Astrocyte (in vitro differentiated cells and primary cell): Measurements from ENCODE around the gene UCHL5. TPM values are rescaled to one million over a fixed set of nuclear protein-coding genes. Genes with fewer than 3 reads are reported as not detected.
"Not testable (repeated sequence)": the region's sequence is repeated elsewhere in the genome, so short reads cannot be mapped to it uniquely, and the experiment has no call there.

Source experiments
- DNase-seq: peaks from one replicate; pipeline ENCODE4 v3.0.0-alpha.2; 2010; ENCODE audit warnings: low read depth
- FAIRE-seq: peaks from 2 replicates; lab custom pipeline; 2011; peaks lifted over from hg19 to GRCh38; lab: Jason Lieb, UNC
- H2AFZ ChIP-seq: 2 replicates; pipeline ENCODE4 v1.6.0; 2012; ENCODE audit warnings: low read depth, low read length, inconsistent platforms
- H3K27ac ChIP-seq: 2 replicates; pipeline ENCODE4 v1.5.1; 2011; ENCODE audit warnings: low read depth, low read length, inconsistent platforms
- H3K27me3 ChIP-seq: 2 replicates; pipeline ENCODE4 v1.6.0; 2011; ENCODE audit warnings: low read length, inconsistent platforms; ENCODE audit not compliant: insufficient read depth
- H3K36me3 ChIP-seq: 2 replicates; pipeline ENCODE4 v1.5.1; 2011; ENCODE audit warnings: low read length, inconsistent platforms; ENCODE audit not compliant: insufficient read depth
- H3K4me1 ChIP-seq: 2 replicates; pipeline ENCODE4 v1.5.1; 2011; ENCODE audit warnings: low read length, inconsistent platforms; ENCODE audit not compliant: insufficient read depth
- H3K4me2 ChIP-seq: 2 replicates; pipeline ENCODE4 v1.6.0; 2012; ENCODE audit warnings: low read length, inconsistent platforms
- H3K4me3 ChIP-seq: 2 replicates; pipeline ENCODE4 v1.5.1; 2011; ENCODE audit warnings: low read depth, mild to moderate bottlenecking, low read length, inconsistent platforms; ENCODE audit not compliant: insufficient read depth
- H3K79me2 ChIP-seq: 2 replicates; pipeline ENCODE4 v1.6.0; 2012; ENCODE audit warnings: mild to moderate bottlenecking, low read length, inconsistent platforms; ENCODE audit not compliant: insufficient read depth
- H3K9ac ChIP-seq: 2 replicates; pipeline ENCODE4 v1.6.0; 2012; ENCODE audit warnings: mild to moderate bottlenecking, low read length, inconsistent platforms
- H3K9me3 ChIP-seq: 2 replicates; pipeline ENCODE4 v1.5.1; 2012; ENCODE audit warnings: low read depth, mild to moderate bottlenecking, low read length, inconsistent platforms; ENCODE audit not compliant: insufficient read depth
- H4K20me1 ChIP-seq: 2 replicates; pipeline ENCODE4 v1.6.0; 2012; ENCODE audit warnings: low read length, inconsistent platforms; ENCODE audit not compliant: insufficient read depth
- H3K27ac Mint-ChIP-seq: one replicate; pipeline ENCODE4 v1.8.0; 2021; ENCODE audit warnings: mild to moderate bottlenecking, mixed read lengths; ENCODE audit not compliant: unreplicated experiment
- H3K27me3 Mint-ChIP-seq: one replicate; pipeline ENCODE4 v1.8.0; 2021; ENCODE audit warnings: low read depth, mixed read lengths; ENCODE audit not compliant: unreplicated experiment
- H3K36me3 Mint-ChIP-seq: one replicate; pipeline ENCODE4 v1.8.0; 2021; ENCODE audit warnings: low read depth, mixed read lengths; ENCODE audit not compliant: unreplicated experiment
- H3K4me1 Mint-ChIP-seq: one replicate; pipeline ENCODE4 v1.8.0; 2021; ENCODE audit warnings: low read depth, mixed read lengths; ENCODE audit not compliant: unreplicated experiment
- H3K4me3 Mint-ChIP-seq: one replicate; pipeline ENCODE4 v1.8.0; 2021; ENCODE audit warnings: mild to moderate bottlenecking, moderate library complexity, mixed read lengths; ENCODE audit not compliant: unreplicated experiment
- H3K9me3 Mint-ChIP-seq: one replicate; pipeline ENCODE4 v1.8.0; 2021; ENCODE audit warnings: mild to moderate bottlenecking, mixed read lengths; ENCODE audit not compliant: unreplicated experiment
- EZH2 ChIP-seq: IDR thresholded peaks from 2 replicates; pipeline ENCODE4 v1.6.1; 2012; ENCODE audit warnings: mild to moderate bottlenecking, low read length, inconsistent platforms; ENCODE audit not compliant: insufficient read depth
- total RNA-seq: library from RNA; stranded (reverse); gene quantifications from 2 replicates; pipeline ENCODE4 v1.2.1, GENCODE V29; 2021
- TF ChIP-seq, protein P1 (sequence below): IDR thresholded peaks from 2 replicates; pipeline ENCODE4 v1.5.1; 2011; ENCODE audit warnings: low read depth, mild to moderate bottlenecking, inconsistent platforms, low read length, moderate library complexity; ENCODE audit not compliant: insufficient read depth

Gene UCHL5
- total RNA-seq, 1 donor from 2014 or later = 33.3 TPM

DNA sequence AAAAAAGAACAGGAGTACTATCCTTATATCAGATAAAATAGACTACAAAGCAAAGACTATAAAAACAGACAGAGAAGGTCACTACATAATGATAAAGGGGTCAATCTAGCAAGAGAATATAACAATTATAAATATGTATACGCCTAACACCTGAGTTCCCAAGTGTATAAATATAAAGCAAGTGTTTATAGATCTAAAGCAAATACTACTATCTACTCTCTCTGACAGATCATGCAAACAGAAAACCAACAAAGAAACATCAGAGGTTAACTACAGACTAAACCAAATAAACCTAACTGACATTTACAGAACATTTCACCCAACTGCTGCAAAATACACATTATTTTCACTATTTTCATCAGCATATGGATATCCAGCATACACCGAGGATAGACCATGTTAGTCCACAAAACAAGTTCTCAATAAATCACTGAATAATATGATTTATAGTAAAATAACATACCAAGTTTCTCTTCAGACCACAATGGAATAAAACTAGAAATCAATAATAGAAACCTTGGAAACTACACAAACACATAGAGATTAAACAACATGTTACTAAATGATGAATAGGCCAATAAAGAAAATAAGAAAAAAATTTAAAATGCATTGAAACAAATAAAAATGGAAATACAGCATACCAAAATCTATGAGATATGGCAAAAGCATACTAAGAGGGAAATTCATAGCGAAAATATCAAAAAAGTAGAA, 22.7 kb downstream of the UCHL5 start:
- no peaks in the 10 kb centered on the region for H3K4me1 ChIP-seq
- DNase-seq = no peak
- no peak overlapping the region for H3K27ac ChIP-seq
- no peaks in the 10 kb centered on the region for H3K27me3 Mint-ChIP-seq
- H3K36me3 Mint-ChIP-seq = peaks cover 8% of the 10 kb centered on the region
- H3K36me3 ChIP-seq = no peaks in the 10 kb centered on the region
- H3K4me2 ChIP-seq = no peak overlapping the region
- FAIRE-seq = no peak
- no peak overlapping the region for H2AFZ ChIP-seq
- no peak overlapping the region for H3K9ac ChIP-seq
- no peak for TF ChIP-seq EZH2
- TF ChIP-seq, protein P1, sequence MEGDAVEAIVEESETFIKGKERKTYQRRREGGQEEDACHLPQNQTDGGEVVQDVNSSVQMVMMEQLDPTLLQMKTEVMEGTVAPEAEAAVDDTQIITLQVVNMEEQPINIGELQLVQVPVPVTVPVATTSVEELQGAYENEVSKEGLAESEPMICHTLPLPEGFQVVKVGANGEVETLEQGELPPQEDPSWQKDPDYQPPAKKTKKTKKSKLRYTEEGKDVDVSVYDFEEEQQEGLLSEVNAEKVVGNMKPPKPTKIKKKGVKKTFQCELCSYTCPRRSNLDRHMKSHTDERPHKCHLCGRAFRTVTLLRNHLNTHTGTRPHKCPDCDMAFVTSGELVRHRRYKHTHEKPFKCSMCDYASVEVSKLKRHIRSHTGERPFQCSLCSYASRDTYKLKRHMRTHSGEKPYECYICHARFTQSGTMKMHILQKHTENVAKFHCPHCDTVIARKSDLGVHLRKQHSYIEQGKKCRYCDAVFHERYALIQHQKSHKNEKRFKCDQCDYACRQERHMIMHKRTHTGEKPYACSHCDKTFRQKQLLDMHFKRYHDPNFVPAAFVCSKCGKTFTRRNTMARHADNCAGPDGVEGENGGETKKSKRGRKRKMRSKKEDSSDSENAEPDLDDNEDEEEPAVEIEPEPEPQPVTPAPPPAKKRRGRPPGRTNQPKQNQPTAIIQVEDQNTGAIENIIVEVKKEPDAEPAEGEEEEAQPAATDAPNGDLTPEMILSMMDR = no peak
- no peaks in the 10 kb centered on the region for H3K27me3 ChIP-seq
- no peaks in the 10 kb centered on the region for H3K4me1 Mint-ChIP-seq
- no peaks in the 10 kb centered on the region for H3K9me3 Mint-ChIP-seq
- H3K79me2 ChIP-seq = peaks cover 62% of the 10 kb centered on the region
- no peaks in the 10 kb centered on the region for H3K9me3 ChIP-seq
- peaks cover 4% of the 10 kb centered on the region for H4K20me1 ChIP-seq
- H3K27ac Mint-ChIP-seq = no peak overlapping the region
- no peak overlapping the region for H3K4me3 Mint-ChIP-seq
- no peak overlapping the region for H3K4me3 ChIP-seq

DNA sequence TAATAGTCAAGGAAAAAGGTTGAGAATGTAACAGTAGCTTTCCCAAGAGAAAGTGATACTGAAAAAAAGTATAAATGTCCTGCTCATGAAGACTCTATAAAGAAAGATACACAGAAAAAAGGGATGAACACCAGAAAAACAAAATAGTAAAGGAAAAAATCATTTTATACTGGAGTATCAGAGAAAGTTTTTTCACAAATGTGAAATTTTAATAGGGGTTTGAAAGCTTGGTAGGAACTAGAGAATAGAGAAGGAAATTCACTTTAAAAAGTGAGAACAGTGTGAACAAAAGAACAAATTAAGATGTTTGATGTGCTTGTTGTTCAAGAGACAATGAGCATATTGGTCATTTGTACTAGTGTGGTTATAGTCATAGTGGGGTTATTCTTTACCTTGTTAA, 25.6 kb downstream of the UCHL5 start:
- H3K4me1 Mint-ChIP-seq = no peaks in the 10 kb centered on the region
- peaks cover 6% of the 10 kb centered on the region for H3K36me3 Mint-ChIP-seq
- Histone ChIP-seq H3K27me3 (no peaks in the 10 kb centered on the region), H3K4me1 (no peaks in the 10 kb centered on the region), H3K36me3 (no peaks in the 10 kb centered on the region), H3K9ac (no peak overlapping the region), H3K4me3 (no peak overlapping the region), H3K27ac (no peak overlapping the region), H2AFZ (no peak overlapping the region), H4K20me1 (peaks cover 3% of the 10 kb centered on the region), H3K79me2 (peaks cover 55% of the 10 kb centered on the region), H3K4me2 (no peak overlapping the region), H3K9me3 (no peaks in the 10 kb centered on the region)
- H3K4me3 Mint-ChIP-seq = no peak overlapping the region
- no peak for DNase-seq
- H3K9me3 Mint-ChIP-seq = no peaks in the 10 kb centered on the region
- no peak for FAIRE-seq
- H3K27me3 Mint-ChIP-seq = no peaks in the 10 kb centered on the region
- TF ChIP-seq, protein P1 = no peak
- no peak for TF ChIP-seq EZH2
- no peak overlapping the region for H3K27ac Mint-ChIP-seq

DNA sequence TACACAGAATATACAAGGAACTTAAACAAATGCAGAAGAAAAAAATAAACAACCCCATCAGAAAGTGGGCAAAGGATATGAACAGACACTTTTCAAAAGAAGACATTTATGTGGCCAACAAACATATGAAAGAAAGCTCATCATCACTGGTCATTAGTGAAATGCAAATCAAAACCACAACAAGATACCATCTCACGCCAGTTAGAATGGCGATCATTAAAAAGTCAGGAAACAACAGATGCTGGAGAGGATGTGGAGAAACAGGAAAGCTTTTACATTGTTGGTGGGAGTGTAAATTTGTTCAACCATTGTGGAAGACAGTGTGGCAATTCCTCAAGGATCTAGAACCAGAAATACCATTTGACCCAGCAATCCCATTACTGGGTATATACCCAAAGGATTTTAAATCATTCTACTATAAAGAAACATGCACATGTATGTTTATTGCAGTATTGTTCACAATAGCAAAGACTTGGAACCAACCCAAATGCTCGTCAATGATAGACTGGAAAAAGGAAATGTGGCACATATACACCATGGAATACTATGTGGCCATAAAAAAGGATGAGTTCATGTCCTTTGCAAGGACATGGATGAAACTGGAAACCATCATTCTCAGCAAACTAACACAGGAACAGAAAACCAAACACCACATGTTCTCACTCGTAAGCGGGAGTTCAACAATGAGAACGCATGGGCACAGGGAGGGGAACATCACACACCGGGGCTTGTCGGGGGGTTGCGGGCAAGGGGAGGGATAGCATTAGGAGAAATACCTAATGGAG, 26.3 kb downstream of the UCHL5 start:
- not testable (repeated sequence) for H3K9ac ChIP-seq, FAIRE-seq, H3K4me2 ChIP-seq, H3K4me3 ChIP-seq, H3K9me3 ChIP-seq, H3K4me1 Mint-ChIP-seq, H4K20me1 ChIP-seq, H3K9me3 Mint-ChIP-seq, H3K36me3 Mint-ChIP-seq, H2AFZ ChIP-seq, H3K36me3 ChIP-seq, H3K27me3 ChIP-seq, H3K27ac ChIP-seq, H3K27me3 Mint-ChIP-seq, H3K4me3 Mint-ChIP-seq, H3K4me1 ChIP-seq, DNase-seq, H3K27ac Mint-ChIP-seq
- H3K79me2 ChIP-seq = peaks cover 49% of the 10 kb centered on the region
